Measurements from ENCODE around the gene CEP162. TPM values are rescaled to one million over a fixed set of nuclear protein-coding genes. Genes with fewer than 3 reads are reported as not detected.

CEP162 gene
- total RNA-seq, 2 donors from 2014 or later = 6.8 to 7.1 TPM

- no peaks in the 10 kb centered on the region for H3K4me1 ChIP-seq
- DNase-seq = no peak
- no peak overlapping the region for H3K9ac ChIP-seq (ENCODE audit: low read depth in 2 of 2, low read length in 2 of 2)
- H3K36me3 ChIP-seq = no peaks in the 10 kb centered on the region
- intact Hi-C loops (cut with DNase I) = no loop called here
- H3K27ac ChIP-seq = no peak overlapping the region
- H3K27me3 ChIP-seq = no peaks in the 10 kb centered on the region
- no peaks in the 10 kb centered on the region for H3K9me3 ChIP-seq
- TF ChIP-seq CTCF (IDR thresholded peaks at IDR 0.05) = no peak
- H3K4me3 ChIP-seq = no peak overlapping the region
Measured at GRCh38 chr6:84269947-84270733, 42.7 kb upstream of the CEP162 start.

- H3K27me3 ChIP-seq = no peaks in the 10 kb centered on the region
- no peak overlapping the region for H3K27ac ChIP-seq
- intact Hi-C loops (cut with DNase I) = no loop called here
- no peak for TF ChIP-seq CTCF (IDR thresholded peaks at IDR 0.05)
- H3K9me3 ChIP-seq = no peaks in the 10 kb centered on the region
- no peak overlapping the region for H3K9ac ChIP-seq (ENCODE audit: low read depth in 2 of 2, low read length in 2 of 2)
- no peak overlapping the region for H3K4me3 ChIP-seq
- H3K4me1 ChIP-seq = no peaks in the 10 kb centered on the region
- H3K36me3 ChIP-seq = no peaks in the 10 kb centered on the region
- DNase-seq = no peak
Measured at GRCh38 chr6:84268781-84269180, 41.3 kb upstream of the CEP162 start.

- Histone ChIP-seq H3K9me3 (no peaks in the 10 kb centered on the region), H3K27ac (no peak overlapping the region), H3K27me3 (no peaks in the 10 kb centered on the region), H3K9ac (ENCODE audit: low read depth in 2 of 2, low read length in 2 of 2) (no peak overlapping the region), H3K36me3 (no peaks in the 10 kb centered on the region), H3K4me1 (no peaks in the 10 kb centered on the region), H3K4me3 (no peak overlapping the region)
- intact Hi-C loops (cut with DNase I) = no loop called here
- DNase-seq = no peak
- TF ChIP-seq CTCF (IDR thresholded peaks at IDR 0.05) = no peak
Measured at GRCh38 chr6:84263557-84263956, 36.1 kb upstream of the CEP162 start.

DNA sequence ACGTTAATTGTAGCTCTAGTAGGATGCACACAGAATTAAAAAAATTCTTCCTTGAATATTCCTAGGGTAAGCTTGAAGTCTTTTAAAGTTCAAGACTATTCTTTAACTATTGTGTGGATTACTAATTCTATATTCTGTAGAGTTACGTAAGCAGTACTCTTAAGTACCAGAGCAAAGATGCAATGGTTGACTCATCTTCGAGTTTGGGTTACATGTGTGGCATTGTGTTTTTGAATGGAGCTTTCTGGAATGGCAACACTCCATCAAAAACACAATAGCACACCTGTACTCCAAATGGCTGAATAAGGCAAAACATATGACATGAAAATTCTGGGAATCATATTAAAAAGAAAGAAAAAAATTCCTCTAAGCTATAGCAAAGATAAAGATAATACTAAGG lies 33.5 kb upstream of the CEP162 start:
- Histone ChIP-seq H3K9me3 (no peaks in the 10 kb centered on the region), H3K36me3 (no peaks in the 10 kb centered on the region), H3K4me1 (no peaks in the 10 kb centered on the region), H3K9ac (ENCODE audit: low read depth in 2 of 2, low read length in 2 of 2) (no peak overlapping the region), H3K27ac (no peak overlapping the region), H3K4me3 (no peak overlapping the region), H3K27me3 (no peaks in the 10 kb centered on the region)
- no peak for TF ChIP-seq CTCF (IDR thresholded peaks at IDR 0.05)
- no peak for DNase-seq
- intact Hi-C loops (cut with DNase I) = no loop called here

DNA sequence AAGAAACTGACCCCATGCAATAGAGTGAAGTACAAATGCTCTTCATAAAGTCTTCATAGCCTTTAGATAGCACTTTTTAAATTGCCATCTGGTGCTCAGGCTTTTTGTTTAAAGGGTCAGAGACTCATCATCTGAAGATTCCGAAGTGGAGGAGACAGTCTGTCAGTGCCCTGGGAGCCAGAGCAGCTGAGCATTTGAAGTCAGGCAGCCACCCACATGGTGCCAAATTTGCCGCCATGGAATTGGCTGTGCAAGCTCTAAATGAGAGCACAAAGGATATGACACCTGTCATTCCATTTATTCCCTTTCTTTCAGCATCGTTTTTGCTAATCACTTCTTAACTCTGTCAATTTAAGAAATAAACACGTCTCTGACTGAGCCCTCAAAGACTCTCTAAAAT lies 32.8 kb upstream of the CEP162 start:
- TF ChIP-seq CTCF (IDR thresholded peaks at IDR 0.05) = no peak
- Histone ChIP-seq H3K9me3 (no peaks in the 10 kb centered on the region), H3K4me3 (no peak overlapping the region), H3K27me3 (no peaks in the 10 kb centered on the region), H3K27ac (no peak overlapping the region), H3K4me1 (no peaks in the 10 kb centered on the region), H3K36me3 (no peaks in the 10 kb centered on the region), H3K9ac (ENCODE audit: low read depth in 2 of 2, low read length in 2 of 2) (no peak overlapping the region)
- DNase-seq = no peak
- intact Hi-C loops (cut with DNase I) = no loop called here
